ENCODE measurements around the gene RPUSD3. TPM values are rescaled to one million over a fixed set of nuclear protein-coding genes. Genes with fewer than 3 reads are reported as not detected.
"Not testable (repeated sequence)": the region's sequence is repeated elsewhere in the genome, so short reads cannot be mapped to it uniquely, and the experiment has no call there.

The RPUSD3 gene, protein sequence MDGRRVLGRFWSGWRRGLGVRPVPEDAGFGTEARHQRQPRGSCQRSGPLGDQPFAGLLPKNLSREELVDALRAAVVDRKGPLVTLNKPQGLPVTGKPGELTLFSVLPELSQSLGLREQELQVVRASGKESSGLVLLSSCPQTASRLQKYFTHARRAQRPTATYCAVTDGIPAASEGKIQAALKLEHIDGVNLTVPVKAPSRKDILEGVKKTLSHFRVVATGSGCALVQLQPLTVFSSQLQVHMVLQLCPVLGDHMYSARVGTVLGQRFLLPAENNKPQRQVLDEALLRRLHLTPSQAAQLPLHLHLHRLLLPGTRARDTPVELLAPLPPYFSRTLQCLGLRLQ
- 27.0 and 34.7 TPM in 2 replicates for total RNA-seq

DNA sequence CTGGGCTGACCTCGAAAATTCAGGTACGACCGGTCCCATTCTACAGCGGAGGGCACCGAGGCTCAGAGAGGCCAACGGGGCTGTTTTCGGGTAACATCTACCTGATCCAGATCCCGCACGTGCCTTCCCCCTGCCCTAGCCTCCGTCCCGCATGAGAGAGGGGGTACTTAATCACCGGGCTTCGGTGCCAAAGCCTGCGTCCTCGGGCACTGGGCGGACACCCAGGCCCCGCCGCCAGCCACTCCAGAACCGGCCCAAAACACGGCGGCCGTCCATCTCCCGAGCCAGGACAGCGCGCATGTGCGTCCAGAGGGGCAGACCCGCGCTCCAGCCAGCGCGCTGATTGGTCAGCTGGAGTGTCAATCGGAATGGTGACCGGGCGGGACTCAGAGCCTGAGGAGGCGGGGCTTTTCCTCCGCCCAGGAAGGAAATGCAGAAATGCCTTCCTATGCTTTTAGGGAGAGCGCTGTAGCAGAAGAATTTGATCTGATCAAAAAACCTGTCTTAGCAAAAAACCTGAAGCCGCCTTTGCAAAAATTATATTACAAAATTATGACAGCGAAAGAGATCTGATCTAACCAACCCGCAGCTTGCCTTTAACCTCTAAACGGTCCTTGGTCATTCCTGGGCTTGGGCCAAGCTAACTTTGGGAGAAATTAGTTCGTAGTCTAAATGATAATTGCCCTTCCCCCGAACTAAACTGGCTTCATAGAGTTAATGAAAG lies at the start of gene RPUSD3:
Gene RPUSD3, minus strand, starts transcription at position 294 of the 724 bp plus-strand sequence. Its CDS starts 18 bp downstream, at position 276.
- DNase-seq (ENCODE audit: extremely low read depth, low read depth, low spot score): peak; percentile 75

DNA sequence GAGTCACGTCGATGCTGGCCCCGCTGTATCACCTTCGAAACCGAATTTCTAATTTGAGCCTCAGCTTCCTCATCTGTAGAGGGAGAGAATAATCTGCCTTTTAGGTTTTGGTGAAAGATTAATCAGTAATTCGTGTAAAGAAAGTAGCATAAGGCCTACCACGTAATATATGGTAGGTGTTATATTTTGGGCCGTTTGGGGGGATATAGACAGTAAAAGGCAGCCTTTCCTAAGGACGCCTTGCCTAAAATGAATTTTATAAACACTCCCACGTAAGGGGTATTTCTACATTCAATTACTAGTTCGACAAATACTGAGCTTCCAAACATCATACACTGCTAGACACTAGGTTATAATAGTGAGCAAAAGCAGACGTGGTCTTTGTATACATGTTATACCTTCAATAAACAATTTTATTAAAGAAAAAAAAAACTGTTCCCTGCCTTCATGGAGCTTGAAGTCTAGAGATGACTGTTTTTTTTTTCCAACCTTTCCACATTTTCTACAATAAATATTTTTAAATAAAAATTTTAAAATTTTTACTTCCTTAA lies 47.3 kb upstream of the RPUSD3 start:
- DNase-seq (ENCODE audit: extremely low read depth, low read depth, low spot score): no peak

DNA sequence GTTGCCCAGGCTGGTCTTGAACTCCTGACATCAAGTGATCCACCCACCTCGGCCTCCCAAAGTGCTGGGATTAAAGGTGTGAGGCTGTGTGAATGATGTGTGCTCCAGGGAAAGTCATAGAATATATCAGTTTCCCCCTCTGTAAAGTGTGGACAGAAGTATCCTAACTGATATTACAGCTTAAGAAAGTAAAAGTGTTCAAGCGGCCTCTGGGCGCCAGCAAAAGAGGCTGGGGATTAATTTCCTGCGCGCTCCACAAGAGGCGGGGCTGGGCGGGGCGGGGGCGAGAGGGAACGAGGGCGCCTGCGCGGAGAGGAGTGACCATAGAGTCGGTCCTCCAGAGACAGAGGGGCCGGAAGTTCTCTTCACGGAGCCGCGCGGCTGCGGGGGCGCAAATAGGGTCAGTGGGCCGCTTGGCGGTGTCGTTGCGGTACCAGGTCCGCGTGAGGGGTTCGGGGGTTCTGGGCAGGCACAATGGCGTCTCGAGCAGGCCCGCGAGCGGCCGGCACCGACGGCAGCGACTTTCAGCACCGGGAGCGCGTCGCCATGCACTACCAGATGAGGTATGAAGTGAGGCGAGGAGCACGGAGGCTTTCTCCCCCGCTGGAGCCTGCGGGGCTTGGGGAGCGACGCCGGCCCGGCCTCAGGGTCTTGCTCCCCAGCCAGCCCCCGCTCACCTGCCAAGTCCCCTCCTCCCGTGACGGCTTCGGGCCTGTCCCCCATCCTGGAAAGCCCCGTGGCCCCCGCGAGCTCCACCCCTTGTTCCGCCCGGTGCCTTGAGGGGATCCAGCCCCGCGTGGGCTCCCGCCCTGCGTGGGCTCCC lies 46.7 kb upstream of the RPUSD3 start, which contains the start of gene JAGN1:
Gene JAGN1, plus strand, starts transcription at position 362 of the 823 bp plus-strand sequence. Its CDS starts 113 bp downstream, at position 475.
- peak; percentile 50 for DNase-seq (ENCODE audit: extremely low read depth, low read depth, low spot score)

DNA sequence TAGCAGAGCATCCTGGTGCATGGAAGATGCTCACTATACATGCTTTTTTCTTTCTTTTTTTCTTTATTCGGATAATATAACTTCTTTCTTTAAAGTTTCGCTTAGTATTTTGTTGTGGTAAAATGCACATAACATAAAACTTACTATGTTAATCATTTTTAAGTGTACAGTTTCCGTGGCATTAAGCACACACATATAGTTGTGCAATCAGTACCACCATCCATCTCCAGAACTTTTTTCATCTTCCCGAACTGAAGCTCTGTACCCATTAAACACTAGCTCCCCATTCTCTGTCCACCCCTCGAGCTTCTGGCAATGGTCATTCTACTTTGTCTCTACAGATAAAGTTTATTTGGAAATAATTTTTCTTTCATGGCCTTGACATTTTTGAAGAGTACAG lies 45.6 kb upstream of the RPUSD3 start:
- no peak for DNase-seq (ENCODE audit: extremely low read depth, low read depth, low spot score)

DNA sequence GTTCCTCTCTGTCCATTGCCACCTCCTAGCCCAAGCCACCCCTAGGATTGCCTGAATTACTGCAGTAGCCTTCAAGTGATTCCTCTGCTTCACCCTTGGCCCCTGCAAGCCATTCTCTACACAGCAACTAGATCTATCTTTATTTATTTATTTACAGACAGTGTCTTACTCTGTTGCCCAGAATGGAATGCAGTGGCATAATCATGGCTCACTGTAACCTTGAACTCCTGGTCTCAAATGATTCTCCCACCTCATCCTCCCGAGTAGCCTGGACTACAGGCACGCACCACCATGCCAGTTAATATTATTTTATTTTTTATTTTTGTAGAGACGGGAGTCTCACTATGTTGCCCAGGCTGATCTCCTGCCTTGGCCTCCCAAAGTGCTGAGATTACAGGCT lies 44.7 kb upstream of the RPUSD3 start:
- DNase-seq (ENCODE audit: extremely low read depth, low read depth, low spot score): no peak

DNA sequence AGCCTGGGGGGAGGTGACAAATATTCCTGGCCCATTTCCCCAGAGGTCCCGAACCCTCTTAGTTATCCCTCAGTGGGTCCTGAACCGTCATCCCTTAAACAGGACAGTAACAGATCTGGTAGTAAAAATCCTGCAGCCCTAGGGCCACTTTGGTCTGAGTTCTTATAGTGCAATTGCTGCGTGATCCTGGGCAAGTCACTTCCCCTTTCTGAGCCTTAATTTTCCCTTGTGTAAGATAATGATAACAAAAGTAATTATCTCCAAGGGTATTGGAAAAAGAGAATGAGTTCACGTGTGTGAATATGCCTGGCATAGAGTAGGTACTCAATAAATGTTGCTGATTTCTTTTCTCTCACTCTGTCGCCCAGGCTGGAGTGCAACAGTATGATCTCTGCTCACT lies 43.7 kb upstream of the RPUSD3 start:
- DNase-seq (ENCODE audit: extremely low read depth, low read depth, low spot score): no peak

DNA sequence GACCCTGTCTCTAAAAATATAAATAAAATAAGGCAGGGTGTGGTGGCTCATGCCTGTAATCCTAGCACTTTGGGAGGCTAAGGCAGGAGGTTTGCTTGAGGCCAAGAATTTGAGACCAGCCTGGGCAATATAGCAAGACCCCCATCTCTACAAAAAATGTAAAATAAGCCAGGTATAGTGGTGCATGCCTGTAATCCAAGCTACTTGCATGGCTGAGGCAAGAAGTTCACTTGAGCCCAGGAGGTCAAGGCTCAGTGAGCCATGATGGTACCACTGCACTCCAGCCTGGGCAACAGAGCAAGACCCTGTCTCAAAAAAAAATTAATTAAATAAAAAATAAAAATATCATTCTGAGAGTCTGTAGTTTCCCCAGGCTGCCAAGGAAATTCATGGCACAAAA lies 42.5 kb upstream of the RPUSD3 start:
- no peak for DNase-seq (ENCODE audit: extremely low read depth, low read depth, low spot score)

DNA sequence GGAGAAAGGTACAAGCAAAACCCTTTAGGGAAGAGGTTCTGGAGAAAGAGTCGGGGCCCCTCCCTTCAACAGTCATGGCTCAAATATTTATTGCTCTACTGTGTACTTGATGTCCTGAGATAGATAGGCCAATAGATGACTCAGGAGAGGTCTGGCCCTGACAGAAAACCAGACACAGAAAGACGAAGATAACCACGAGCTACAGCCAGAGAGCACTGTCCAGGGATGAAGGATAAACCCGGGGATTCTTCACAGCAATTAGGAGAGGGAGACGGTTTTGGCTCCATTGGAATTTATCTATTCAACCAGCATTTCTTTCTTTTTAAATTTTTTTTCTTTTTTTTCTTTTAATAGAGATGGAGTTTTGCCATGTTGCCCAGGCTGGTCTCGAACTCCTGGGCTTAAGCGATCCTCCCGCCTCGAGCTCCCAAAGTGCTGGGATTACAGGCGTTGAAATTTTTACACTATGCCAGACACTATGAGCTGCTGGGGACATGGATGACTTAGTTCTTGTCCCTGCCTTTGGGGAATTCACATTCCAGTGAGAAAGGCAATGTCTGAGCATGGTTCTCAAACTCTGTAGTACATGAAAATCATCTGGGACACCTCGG lies 40.9 kb upstream of the RPUSD3 start:
- no peak for DNase-seq (ENCODE audit: extremely low read depth, low read depth, low spot score)

DNA sequence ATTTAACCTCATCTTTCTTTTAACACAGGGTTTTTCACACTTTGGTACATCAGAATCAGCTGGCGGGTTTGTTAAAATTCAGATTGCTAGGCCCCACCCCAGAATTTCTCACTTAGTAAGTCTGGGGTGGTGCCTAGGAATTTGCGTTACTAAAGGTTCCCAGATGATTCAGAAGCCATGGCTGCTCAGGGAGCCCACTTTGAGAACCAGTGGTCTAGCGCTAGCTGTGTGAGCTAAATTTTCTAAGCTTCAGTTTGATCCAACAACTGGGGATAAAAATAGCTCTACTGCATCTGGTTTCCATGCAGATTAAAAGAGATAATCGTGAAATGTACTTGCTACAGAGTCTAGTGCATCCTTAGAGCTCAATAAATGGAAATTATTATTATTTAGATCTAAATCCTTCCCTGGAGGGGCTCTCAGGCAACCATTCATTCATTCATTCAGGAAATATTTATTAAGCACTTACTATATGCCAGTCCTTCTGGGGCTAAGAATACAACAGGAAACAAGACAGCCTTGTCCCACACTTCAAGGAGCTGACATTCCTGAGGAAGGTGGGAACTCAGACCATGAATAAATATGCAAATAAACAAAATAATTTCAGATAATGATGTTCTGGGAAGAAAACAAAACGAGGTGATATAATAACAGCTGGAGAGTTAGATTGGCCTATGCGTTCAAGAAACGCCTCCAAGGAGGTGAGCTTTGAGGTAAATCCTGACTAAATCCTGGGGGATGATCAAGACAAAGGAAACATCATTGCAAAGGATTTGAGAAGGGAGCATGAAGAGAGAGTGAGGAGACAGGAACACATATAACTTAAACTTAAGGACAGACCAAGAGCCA lies 40.1 kb upstream of the RPUSD3 start:
- DNase-seq (ENCODE audit: extremely low read depth, low read depth, low spot score): no peak

DNA sequence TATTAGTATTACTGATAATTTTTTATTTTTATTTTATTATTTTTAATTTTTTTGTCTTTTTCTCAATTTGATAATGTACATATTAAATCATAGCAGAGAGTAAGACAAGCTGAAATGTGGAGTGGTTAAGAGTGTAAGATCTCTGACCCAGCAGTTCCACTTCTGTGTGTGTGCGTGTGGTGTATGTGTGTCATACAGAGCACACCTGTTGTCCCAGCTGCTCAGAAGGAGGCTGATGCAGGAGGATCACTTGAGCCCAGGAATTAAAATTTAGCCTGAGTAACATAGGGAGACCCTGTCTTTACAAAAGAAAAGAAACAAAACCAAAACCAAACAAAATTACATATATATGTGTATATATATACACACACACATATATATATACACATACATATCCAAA lies 37.6 kb upstream of the RPUSD3 start:
- no peak for DNase-seq (ENCODE audit: extremely low read depth, low read depth, low spot score)

DNA sequence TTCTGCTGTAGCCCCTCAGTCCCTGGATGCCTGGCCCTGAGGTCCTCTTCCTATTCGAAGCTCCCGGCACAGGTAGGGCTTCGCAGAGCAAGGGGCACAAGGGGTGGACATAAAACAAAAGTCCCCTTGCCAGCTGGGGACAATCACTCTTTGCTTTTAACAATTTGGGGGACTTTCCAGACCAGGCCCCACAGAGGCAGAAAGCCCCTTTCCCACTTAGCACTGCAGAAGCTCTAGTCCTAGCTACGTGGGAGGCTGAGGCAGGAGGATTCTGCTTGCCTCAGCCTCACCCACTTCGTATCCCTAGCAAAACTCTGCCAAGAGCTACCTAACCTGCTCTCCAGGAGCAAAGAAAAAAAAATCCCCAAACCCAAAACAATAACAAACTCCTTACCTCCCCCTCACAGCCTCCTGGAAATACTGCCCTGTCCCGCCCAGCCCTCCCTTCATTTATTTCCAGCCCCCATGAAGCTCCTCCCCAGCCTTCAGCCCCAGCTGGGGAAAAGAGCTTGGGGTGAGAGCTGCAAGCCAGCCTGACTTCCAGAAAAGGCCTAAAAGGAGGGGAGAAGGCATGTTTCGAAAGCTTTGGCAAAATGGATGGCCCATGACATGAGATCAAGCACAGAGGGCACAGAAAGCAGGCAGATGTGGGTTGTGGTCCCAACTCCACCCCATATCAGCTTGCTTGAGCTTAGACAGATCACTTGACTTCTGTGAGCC lies 36.2 kb upstream of the RPUSD3 start, which contains the start of gene CIDEC:
Gene CIDEC, minus strand, starts transcription at position 424 of the 720 bp plus-strand sequence. CDS start 1,767 bp downstream, outside the sequence.
- no peak for DNase-seq (ENCODE audit: extremely low read depth, low read depth, low spot score)

DNA sequence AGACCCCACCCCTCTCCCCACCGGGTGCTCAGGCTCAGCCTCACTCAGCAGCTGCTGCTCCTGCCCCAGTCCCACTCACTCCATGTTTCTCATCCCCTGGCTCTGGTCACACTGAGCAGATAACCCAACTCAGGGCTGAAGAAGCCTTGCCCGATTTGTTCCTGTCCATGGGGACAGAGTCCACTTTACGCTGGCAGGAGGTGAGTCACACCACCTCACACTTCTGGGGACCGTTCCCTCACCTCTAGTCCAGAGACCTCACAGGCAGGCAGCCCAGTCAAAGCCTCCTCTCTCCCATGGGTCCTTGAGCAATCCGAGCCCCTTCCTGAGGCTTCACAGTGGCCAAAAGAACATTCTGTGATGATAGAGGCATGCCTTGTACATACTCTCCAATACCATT lies 34.9 kb upstream of the RPUSD3 start:
- no peak for DNase-seq (ENCODE audit: extremely low read depth, low read depth, low spot score)

DNA sequence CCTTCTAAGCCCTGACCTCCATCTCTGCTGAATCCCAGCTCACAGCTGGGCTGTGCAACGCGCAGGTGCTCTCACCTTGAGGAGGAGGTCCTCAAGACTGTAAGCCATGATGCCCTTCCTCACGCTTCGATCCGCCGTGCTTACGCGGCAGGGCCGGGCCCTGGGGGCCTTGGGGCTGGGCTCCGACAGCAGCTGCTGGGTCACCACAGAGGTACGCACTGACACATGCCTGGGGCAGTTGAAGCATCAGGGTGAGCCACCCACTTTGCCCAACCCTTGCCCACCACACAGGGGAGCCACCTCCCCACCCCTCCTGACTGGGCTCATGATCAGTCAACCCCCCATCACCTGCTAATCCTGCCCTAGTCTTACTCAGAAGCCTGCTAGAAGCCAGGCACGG lies 33.2 kb upstream of the RPUSD3 start:
- no peak for DNase-seq (ENCODE audit: extremely low read depth, low read depth, low spot score)

DNA sequence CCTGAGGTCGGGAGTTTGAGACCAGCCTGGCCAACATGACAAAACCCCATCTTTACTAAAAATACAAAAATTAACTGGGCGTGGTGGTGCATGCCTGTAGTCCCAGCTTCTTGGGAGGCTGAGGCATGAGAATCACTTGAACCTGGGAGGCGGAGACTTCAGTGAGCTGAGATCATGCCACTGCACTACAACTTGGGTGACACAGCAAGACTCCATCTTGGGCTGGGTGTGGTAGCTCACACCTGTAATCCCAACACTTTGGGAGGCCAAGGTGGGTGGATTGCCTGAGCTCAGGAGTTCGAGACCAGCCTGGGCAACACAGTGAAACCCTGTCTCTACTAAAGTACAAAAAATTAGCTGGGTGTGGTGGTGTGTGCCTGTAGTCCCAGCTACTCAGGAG lies 32.4 kb upstream of the RPUSD3 start:
- not testable (repeated sequence) for DNase-seq (ENCODE audit: extremely low read depth, low read depth, low spot score)

DNA sequence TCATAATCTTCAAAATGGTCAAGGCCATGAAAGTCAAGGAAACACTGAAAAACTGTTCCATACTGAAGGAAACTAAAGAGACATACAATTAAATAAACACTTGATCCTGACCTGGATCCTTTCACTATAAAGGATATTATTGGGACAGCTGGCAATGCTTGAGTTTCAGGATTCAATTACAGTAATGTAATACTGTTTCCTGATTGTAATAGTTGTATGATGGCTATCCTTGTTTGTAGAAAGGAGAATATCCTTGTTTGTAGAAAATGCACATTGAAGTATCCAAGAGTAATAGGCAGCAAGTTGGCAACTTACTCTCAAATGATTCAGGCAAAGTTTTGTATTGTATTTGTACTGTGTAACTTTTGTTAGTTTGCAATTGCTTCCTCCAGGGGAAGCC lies 31.6 kb upstream of the RPUSD3 start:
- DNase-seq (ENCODE audit: extremely low read depth, low read depth, low spot score): no peak

DNA sequence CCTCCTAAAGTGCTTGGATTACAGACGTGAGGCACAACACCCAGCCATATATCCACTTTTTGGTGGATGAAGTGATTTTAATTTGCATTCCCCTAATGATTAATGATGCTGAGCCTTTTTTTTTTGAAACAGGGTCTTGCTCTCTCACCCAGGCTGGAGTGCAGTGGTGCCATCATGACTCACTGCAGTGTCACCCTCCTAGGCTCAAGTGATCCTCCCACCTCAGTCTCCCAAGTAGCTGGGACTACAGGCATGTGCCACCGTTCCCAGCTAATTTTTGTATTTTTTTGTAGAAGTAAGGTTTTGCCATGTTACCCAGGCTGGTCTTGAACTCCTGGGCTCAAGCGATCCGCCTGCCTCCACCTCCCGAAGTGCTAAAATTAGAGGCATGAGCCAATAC lies 28.3 kb upstream of the RPUSD3 start:
- not testable (repeated sequence) for DNase-seq (ENCODE audit: extremely low read depth, low read depth, low spot score)

DNA sequence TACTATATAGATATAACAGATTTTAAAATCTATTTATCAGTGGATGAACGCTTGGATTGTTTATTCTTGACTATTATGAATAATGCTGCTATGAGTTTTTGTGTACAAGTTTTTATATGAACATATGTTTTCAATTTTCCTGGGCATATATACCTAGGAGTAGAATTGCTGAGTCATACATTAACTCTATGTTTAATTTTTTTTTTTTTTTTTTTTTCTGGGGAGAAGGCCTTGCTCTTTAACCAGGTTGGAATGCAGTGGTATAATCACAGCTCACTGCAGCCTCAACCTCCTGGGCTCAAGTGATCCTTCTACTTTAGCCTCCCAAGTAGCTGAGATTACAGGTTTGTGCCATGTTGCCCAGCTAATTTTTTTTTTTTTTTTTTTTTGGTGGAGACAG lies 27.2 kb upstream of the RPUSD3 start:
- no peak for DNase-seq (ENCODE audit: extremely low read depth, low read depth, low spot score)

DNA sequence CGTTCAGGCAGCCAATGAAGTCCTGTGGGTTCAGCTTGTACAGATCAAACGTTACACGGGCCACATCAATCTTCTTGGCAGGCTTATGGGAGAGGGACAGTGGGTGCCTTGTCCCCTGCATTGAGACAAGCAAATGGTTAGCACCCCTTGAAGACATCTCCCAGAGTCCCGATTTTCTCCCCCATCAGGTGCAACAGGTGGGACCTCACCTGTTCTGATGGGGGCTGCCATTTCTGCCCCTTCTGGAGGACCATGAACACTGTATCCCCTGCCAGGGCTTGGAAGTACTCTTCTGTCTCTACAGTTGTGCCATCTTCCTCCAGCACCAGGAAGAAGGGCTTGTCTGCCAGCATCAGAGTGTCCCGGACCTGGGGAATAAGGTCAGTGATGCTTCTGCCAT lies 26.1 kb upstream of the RPUSD3 start:
- no peak for DNase-seq (ENCODE audit: extremely low read depth, low read depth, low spot score)

DNA sequence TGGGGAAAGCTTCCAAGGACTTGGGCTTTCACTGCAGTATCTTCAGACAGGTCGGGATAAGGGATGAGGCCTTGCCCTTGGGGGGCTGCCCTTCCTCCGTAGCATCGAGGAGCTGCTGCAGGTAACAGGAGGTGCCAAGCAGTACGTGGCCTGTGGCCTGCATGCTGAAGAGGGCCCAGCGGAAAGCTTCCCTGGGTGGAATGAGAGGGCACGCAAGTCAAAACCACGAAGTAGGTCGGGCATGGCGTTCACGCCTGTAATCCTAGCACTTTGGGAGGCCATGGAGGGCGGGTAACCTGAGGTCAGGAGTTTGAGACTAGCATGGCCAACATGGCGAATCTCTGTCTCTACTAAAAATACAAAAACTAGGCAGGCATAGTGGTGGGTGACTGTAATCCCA lies 23.3 kb upstream of the RPUSD3 start:
- DNase-seq (ENCODE audit: extremely low read depth, low read depth, low spot score): no peak

Measured in glomerular endothelial cell (primary cell).